HEK293T (cell line): ENCODE data around the gene ZDHHC8.

Experiments used
- ARNT ChIP-seq: fragments of 450-650 bp; IDR thresholded peaks from 2 replicates; pipeline ENCODE4 v1.6.1; 2017; ENCODE audit warnings: mild to moderate bottlenecking
- FOXM1 ChIP-seq: fragments of 450-650 bp; IDR thresholded peaks from 2 replicates; pipeline ENCODE4 v1.6.1; 2017; ENCODE audit warnings: mild to moderate bottlenecking, borderline replicate concordance
- SP1 ChIP-seq: fragments of 450-650 bp; IDR thresholded peaks from 2 replicates; pipeline ENCODE4 v1.6.1; 2017
- ZNF384 ChIP-seq: fragments of 450-650 bp; IDR thresholded peaks from 2 replicates; pipeline ENCODE4 v1.6.1; 2016

DNA sequence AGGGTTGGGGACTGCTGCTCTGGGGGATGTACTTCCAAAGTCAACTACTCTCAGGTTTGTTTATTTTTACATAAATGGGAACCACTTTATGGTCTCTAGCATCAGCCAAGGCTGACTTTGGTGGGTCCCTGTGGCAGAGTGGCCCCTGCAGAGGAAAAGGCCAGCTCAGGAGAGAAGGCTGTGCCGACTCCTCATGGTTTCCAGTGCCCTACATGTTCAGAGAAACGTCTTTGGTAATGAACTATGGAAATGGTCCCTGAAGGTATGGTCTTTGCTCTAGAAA lies 3.0 kb upstream of the ZDHHC8 start:
- no peak for TF ChIP-seq FOXM1
- TF ChIP-seq SP1 = no peak
- TF ChIP-seq ARNT = no peak
- TF ChIP-seq ZNF384 = no peak
